HG02798 (cell line): Measurements from ENCODE around the gene KRT77.

Experiments
- ATAC-seq: cut with Tn5 transposase; IDR thresholded peaks from one replicate; pipeline ENCODE4 v1.9.1; 2021; ENCODE audit warnings: mild to moderate bottlenecking; ENCODE audit not compliant: unreplicated experiment, poor library complexity

The KRT77 gene

GRCh38 chr12:52660934-52661499 lies 42.3 kb downstream of the KRT77 start:
- ATAC-seq = no peak

DNA sequence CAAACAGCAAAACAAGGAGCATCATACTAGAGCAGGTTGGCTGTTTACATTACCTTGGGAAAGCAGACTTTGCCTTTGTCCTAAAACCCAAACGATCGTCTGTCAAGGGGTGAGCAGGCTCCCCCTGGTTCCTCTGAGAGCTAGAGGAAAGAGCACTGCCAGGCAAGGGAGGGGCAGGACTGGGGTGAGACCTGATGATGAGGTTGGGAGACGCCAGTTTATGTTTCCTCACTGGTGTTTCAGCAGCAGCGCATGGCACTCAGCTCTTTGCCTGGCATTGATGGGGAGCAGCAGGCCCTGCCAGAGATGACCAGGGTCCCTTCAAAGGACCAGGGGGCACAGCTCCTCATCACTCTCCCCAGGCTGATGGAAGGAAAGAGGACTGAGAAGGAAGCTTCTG lies 43.4 kb downstream of the KRT77 start:
- ATAC-seq = no peak

- ATAC-seq = no peak
Observed at GRCh38 chr12:52659395-52659794, 43.9 kb downstream of the KRT77 start.

- no peak for ATAC-seq
Observed at GRCh38 chr12:52658196-52658595, 45.1 kb downstream of the KRT77 start.

- no peak for ATAC-seq
Observed at GRCh38 chr12:52657250-52657902, 45.9 kb downstream of the KRT77 start.

GRCh38 chr12:52656616-52657015 lies 46.7 kb downstream of the KRT77 start:
- ATAC-seq = no peak

GRCh38 chr12:52655720-52656124 lies 47.6 kb downstream of the KRT77 start:
- no peak for ATAC-seq

DNA sequence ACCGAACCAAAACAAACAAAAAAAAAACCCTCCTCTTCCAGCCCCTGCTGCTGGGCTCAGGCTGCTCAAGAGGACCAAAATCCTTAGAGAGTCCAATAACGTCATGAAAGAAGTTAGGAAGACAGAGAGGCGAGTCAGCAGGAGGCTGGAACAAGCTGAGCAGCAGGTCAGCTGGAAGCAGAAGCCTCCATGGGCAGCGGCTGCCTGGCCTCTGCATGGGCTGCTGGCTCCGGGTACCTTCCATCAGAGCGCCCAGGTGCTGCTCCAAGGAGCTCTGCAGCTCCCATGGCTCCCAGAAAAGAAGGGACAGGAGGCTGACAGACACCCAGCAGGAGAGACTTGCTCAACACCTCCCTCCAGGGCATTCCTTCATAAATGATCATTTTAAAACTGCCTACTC lies 48.1 kb downstream of the KRT77 start:
- ATAC-seq = no peak

DNA sequence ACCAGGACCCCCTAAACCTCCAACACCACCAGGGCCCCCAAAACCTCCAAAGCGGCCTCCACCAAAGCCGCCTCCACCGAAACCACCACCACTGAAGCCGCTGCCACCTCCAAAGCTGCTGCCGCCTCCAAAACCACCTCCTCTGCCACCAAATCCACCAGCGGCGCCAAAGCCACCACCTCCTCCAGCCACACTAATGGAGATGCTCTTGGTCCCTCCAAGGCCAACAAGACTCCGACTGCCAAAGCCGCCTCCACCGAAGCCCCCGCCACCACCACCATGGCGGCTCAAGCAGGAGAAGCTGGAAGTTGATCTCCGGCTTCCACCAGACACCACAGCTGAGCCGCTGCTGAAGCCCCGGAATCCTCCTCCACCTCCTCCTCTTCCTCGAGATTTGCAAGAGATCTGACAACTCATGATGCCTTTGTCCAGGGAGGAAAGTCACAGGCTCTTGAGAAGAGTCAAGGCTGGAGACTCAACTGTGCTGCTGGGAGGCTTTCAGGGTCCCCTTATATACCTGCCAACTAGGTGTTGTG lies 51.5 kb downstream of the KRT77 start, which contains the start of gene KRT2:
KRT2 (minus strand) TSS at position 486 of the 536 bp plus-strand sequence; CDS start at position 417, 69 bp downstream.
- ATAC-seq = no peak

GRCh38 chr12:52650520-52651081 lies 52.7 kb downstream of the KRT77 start:
- ATAC-seq = no peak

DNA sequence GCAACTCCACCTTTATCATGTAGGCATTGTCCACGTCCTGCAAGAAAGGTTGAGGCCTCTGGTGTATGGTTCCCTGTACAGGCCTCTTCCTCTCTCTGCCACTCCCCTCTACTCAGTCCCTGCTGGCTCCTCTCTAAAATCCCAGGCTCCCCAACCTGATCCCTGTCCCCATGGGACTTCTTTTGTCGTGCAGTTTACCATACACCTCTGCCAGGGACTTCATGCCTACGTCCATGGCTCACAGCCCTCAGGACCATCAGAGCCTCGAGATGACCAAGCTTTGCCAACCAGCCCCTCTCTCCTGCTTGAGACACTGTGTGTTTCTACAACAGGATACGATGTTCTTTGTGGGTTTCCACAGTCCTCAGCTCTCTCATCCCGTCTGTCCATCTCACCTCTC lies 54.3 kb downstream of the KRT77 start:
- no peak for ATAC-seq

GRCh38 chr12:52648012-52648550 lies 55.2 kb downstream of the KRT77 start:
- no peak for ATAC-seq

- no peak for ATAC-seq
Observed at GRCh38 chr12:52647601-52648000, 55.7 kb downstream of the KRT77 start.

GRCh38 chr12:52646613-52647012 lies 56.7 kb downstream of the KRT77 start:
- no peak for ATAC-seq

GRCh38 chr12:52645982-52646381 lies 57.3 kb downstream of the KRT77 start:
- ATAC-seq = no peak

- no peak for ATAC-seq
Observed at GRCh38 chr12:52645120-52645761, 58.1 kb downstream of the KRT77 start.

DNA sequence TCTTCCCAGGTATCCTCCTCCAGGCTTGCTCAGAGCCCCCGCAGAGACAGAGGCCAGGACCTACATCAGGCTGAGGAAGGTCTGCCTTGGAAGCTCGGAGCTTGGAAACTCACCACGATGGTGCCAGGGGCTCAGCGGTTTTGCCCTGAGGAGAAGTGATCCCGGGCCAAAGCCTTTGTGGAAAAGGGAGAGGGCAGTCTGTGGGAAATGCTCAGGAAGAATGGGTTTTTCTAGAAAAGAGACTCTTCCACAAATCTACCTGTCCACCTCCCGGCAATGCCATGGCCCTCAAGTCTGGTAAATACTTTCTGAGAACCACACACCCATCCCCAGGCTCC lies 59.3 kb downstream of the KRT77 start:
- ATAC-seq = no peak

GRCh38 chr12:52643233-52644077 lies 59.9 kb downstream of the KRT77 start:
- no peak for ATAC-seq

DNA sequence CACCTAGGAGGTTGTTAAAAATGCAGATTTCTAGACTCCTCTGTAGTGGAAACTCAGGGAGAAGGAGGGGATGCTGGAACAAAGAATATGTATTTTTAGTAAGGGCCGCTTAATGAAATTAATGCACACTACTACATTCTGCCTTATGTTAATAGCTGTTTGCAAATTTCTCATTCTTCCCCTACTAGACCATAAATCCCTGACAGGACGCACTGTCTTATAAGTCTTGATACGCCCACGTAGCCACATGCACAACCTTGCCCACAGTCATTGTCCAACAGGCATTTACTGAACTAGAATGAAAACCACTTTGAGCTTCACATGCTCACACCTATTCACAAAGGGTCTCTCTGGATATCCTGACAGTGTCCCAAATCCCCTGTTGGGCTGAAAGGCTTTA lies 61.9 kb downstream of the KRT77 start:
- ATAC-seq = no peak
